IMR-90 (cell line): ENCODE results near the gene IMMP1L. TPM values are rescaled to one million over a fixed set of nuclear protein-coding genes. Genes with fewer than 3 reads are reported as not detected.

ENCODE experiments used
- ATAC-seq: fragments of 200-7000 bp; cut with Tn5 transposase; 2 replicates; pipeline ENCODE4 v1.9.1; 2020; ENCODE audit warnings: low read depth, mild to moderate bottlenecking, moderate library complexity
- BruUV-seq: library from RNA; stranded (reverse); fragments of 400-500 nt; replicated peaks from 2 replicates; lab custom pipeline; 2021; lab: Mats Ljungman, UMichigan
- CTCF ChIA-PET: fragments of 300-600 bp; formaldehyde crosslinking; extraction: SDS; loops from one replicate; lab custom pipeline; 2021; ENCODE audit warnings: antibody characterized with exemption; lab: Yijun Ruan, JAX
- POLR2A ChIA-PET: fragments of 300-600 bp; sonication (Branson Sonifier 250); formaldehyde crosslinking; loops from one replicate; lab custom pipeline; 2022; ENCODE audit warnings: antibody characterized with exemption; ENCODE audit not compliant: unreplicated experiment; lab: Charles Lee
- DNase-seq: peaks from one replicate; pipeline ENCODE4 v3.0.0; 2013
- H2AFZ ChIP-seq: replicated peaks from 2 replicates; pipeline ENCODE3; 2013; ENCODE audit warnings: low read length, mild to moderate bottlenecking; ENCODE audit not compliant: poor library complexity
- H2AK5ac ChIP-seq: 2 replicates; pipeline ENCODE4 v1.6.1; 2013; ENCODE audit warnings: low read depth, low read length, inconsistent platforms
- H2AK9ac ChIP-seq: replicated peaks from 2 replicates; pipeline ENCODE3; 2013; ENCODE audit warnings: mild to moderate bottlenecking, low read depth, low read length, moderate library complexity; ENCODE audit not compliant: poor library complexity
- H2BK120ac ChIP-seq: 2 replicates; pipeline ENCODE4 v1.6.1; 2013; ENCODE audit warnings: low read depth, low read length, inconsistent platforms
- H2BK15ac ChIP-seq: 3 replicates; pipeline ENCODE4 v1.6.1; 2013; ENCODE audit warnings: low read depth, low read length, inconsistent platforms
- H2BK20ac ChIP-seq: 2 replicates; pipeline ENCODE4 v1.6.1; 2013; ENCODE audit warnings: low read depth, mild to moderate bottlenecking, inconsistent platforms, low read length, moderate library complexity
- H2BK5ac ChIP-seq: 2 replicates; pipeline ENCODE4 v1.6.1; 2013; ENCODE audit warnings: mild to moderate bottlenecking, low read depth, low read length, inconsistent platforms; ENCODE audit not compliant: poor library complexity, severe bottlenecking
- H3K14ac ChIP-seq: replicated peaks from 2 replicates; pipeline ENCODE4 v1.6.1; 2013; ENCODE audit warnings: low read depth, low read length, inconsistent platforms
- H3K18ac ChIP-seq: 2 replicates; pipeline ENCODE4 v1.6.1; 2013; ENCODE audit warnings: low read depth, low read length, control low read depth
- H3K23ac ChIP-seq: 2 replicates; pipeline ENCODE4 v1.6.1; 2013; ENCODE audit warnings: low read depth, low read length, inconsistent platforms
- H3K27ac ChIP-seq: 2 replicates; pipeline ENCODE4 v1.5.1; 2013; ENCODE audit warnings: mild to moderate bottlenecking, control low read depth, low read length; ENCODE audit not compliant: insufficient read depth
- H3K27me3 ChIP-seq: 2 replicates; pipeline ENCODE4 v1.6.1; 2013; ENCODE audit warnings: low read length; ENCODE audit not compliant: control insufficient read depth, insufficient read depth
- H3K36me3 ChIP-seq: 2 replicates; pipeline ENCODE4 v1.6.1; 2013; ENCODE audit warnings: low read length, mixed read lengths; ENCODE audit not compliant: control insufficient read depth, insufficient read depth
- H3K4ac ChIP-seq: 2 replicates; pipeline ENCODE4 v1.6.1; 2013; ENCODE audit warnings: low read depth, low read length, inconsistent platforms
- H3K4me1 ChIP-seq: 2 replicates; pipeline ENCODE4 v1.6.1; 2013; ENCODE audit warnings: low read length, mixed read lengths; ENCODE audit not compliant: control insufficient read depth, insufficient read depth
- H3K4me2 ChIP-seq: 2 replicates; pipeline ENCODE4 v1.6.1; 2013; ENCODE audit warnings: low read depth, mild to moderate bottlenecking, control low read depth, low read length, moderate library complexity
- H3K4me3 ChIP-seq: 2 replicates; pipeline ENCODE4 v1.5.1; 2013; ENCODE audit warnings: low read depth, mild to moderate bottlenecking, control low read depth, low read length, moderate library complexity; ENCODE audit not compliant: insufficient read depth
- H3K56ac ChIP-seq: 2 replicates; pipeline ENCODE4 v1.6.1; 2013; ENCODE audit warnings: low read length, inconsistent platforms; ENCODE audit not compliant: insufficient read depth; ENCODE audit errors: extremely low read depth
- H3K79me1 ChIP-seq, 2 experiments: 2 replicates each; pipeline ENCODE4 v1.6.1; 2013; ENCODE audit warnings: low read length in 2 of 2, inconsistent platforms in 1 of 2, low read depth in 1 of 2
- H3K9ac ChIP-seq: 2 replicates; pipeline ENCODE4 v1.6.1; 2013; ENCODE audit warnings: low read depth, low read length, control low read depth
- H3K9me1 ChIP-seq: 2 replicates; pipeline ENCODE4 v1.6.1; 2013; ENCODE audit warnings: low read length, inconsistent platforms; ENCODE audit not compliant: insufficient read depth
- H3K9me3 ChIP-seq: 2 replicates; pipeline ENCODE4 v1.6.1; 2013; ENCODE audit warnings: low read length; ENCODE audit not compliant: control insufficient read depth, insufficient read depth
- H4K20me1 ChIP-seq: 2 replicates; pipeline ENCODE4 v1.6.1; 2013; ENCODE audit warnings: low read length, inconsistent platforms; ENCODE audit not compliant: insufficient read depth
- H4K5ac ChIP-seq: 2 replicates; pipeline ENCODE4 v1.6.1; 2013; ENCODE audit warnings: mild to moderate bottlenecking, low read depth, low read length, control low read depth
- H4K8ac ChIP-seq, 2 experiments: 2 replicates each; pipeline ENCODE4 v1.6.1; 2013; ENCODE audit warnings: low read depth in 2 of 2, low read length in 2 of 2, control low read depth in 1 of 2, inconsistent platforms in 1 of 2
- H4K91ac ChIP-seq: 2 replicates; pipeline ENCODE4 v1.6.1; 2013; ENCODE audit warnings: low read depth, low read length, inconsistent platforms; ENCODE audit not compliant: insufficient read depth
- BHLHE40 ChIP-seq: fragments of 150-350 bp; IDR thresholded peaks from 2 replicates; pipeline ENCODE4 v1.6.1; 2016; ENCODE audit warnings: mild to moderate bottlenecking, low read depth, low read length
- FOS ChIP-seq: fragments of 150-350 bp; IDR thresholded peaks from 2 replicates; pipeline ENCODE4 v1.6.1; 2016; ENCODE audit warnings: low read depth, low read length
- MXI1 ChIP-seq: IDR thresholded peaks from 2 replicates; pipeline ENCODE4 v1.6.1; 2012; ENCODE audit warnings: low read depth, mild to moderate bottlenecking, low read length, moderate library complexity, borderline replicate concordance
- POLR2A ChIP-seq: IDR thresholded peaks from 2 replicates; pipeline ENCODE4 v1.6.1; 2012; ENCODE audit warnings: mild to moderate bottlenecking, low read depth, low read length
- RFX5 ChIP-seq: IDR thresholded peaks from 2 replicates; pipeline ENCODE4 v1.8.0; 2012; ENCODE audit warnings: low read depth, mild to moderate bottlenecking, low read length, moderate library complexity
- WGBS, 2 experiments: methylation state at CpG; one replicate each; pipeline versions ENCODE4 v1.1.5 to v1.1.7; 2013; ENCODE audit warnings: missing lambda C conversion rate in 2 of 2; ENCODE audit not compliant: insufficient read length in 1 of 2; ENCODE audit errors: extremely low coverage in 2 of 2; 5-methylcytosine and 5-hydroxymethylcytosine counted together
- dilution Hi-C: fragments of 300-500 bp; cut with HindIII; formaldehyde crosslinking; loops from one replicate; pipeline ENCODE4 v1.14.3; 2018; ENCODE audit warnings: low sequenced_read_pairs; ENCODE audit not compliant: unreplicated experiment
- in situ Hi-C: fragments of 300-500 bp; cut with MboI; formaldehyde crosslinking; loops from 3 replicates; pipeline ENCODE4 v1.14.3; 2019; ENCODE audit warnings: low sequenced_read_pairs, inconsistent platforms, mixed read lengths
- intact Hi-C: fragments of 100-400 bp; cut with micrococcal nuclease; formaldehyde crosslinking; loops from 2 replicates; pipeline ENCODE4 v1.10.0; 2022
- polyA plus RNA-seq, 3 experiments: library from polyadenylated mRNA; depleted of rRNA; stranded (reverse); fragments of >200 nt; gene quantifications; 2 replicates each; pipeline ENCODE4 v1.2.3, GENCODE V29; 2012; ENCODE audit warnings: low replicate concordance in 1 of 3
- total RNA-seq: library from RNA; depleted of rRNA; stranded (reverse); fragments of >200 nt; gene quantifications from 2 replicates; pipeline ENCODE4 v1.2.3, GENCODE V29; 2012

Gene IMMP1L
- total and polyA plus RNA-seq, 2 of the 4 experiments (the other 2 are of a cell fraction) = 5.0 to 10.7 TPM

GRCh38 chr11:31422703-31423102, 86.7 kb downstream of the IMMP1L start:
- Histone ChIP-seq H2BK120ac (no peak overlapping the region), H4K8ac (no peak overlapping the region), H2BK15ac (no peak overlapping the region), H3K56ac (no peak overlapping the region), H3K9ac (no peak overlapping the region), H4K5ac (no peak overlapping the region), H3K4me1 (no peaks in the 10 kb centered on the region), H3K4me2 (no peak overlapping the region), H2AK9ac (no peak overlapping the region), H4K91ac (no peak overlapping the region), H2BK5ac (no peak overlapping the region), H3K4me3 (no peak overlapping the region), H2BK20ac (no peak overlapping the region), H3K9me3 (no peaks in the 10 kb centered on the region), H2AFZ (no peak overlapping the region), H3K9me1 (no peaks in the 10 kb centered on the region), H2AK5ac (no peak overlapping the region), H3K4ac (no peak overlapping the region), H3K23ac (no peak overlapping the region), H4K20me1 (no peaks in the 10 kb centered on the region), H3K14ac (no peak overlapping the region), H3K18ac (no peak overlapping the region), H3K79me1 (no peaks in the 10 kb centered on the region), H3K36me3 (no peaks in the 10 kb centered on the region), H3K27me3 (no peaks in the 10 kb centered on the region), H3K27ac (no peak overlapping the region)
- no peak for ATAC-seq
- in situ Hi-C loops = no loop called here
- dilution Hi-C loops = no loop called here
- DNase-seq = no peak
- CTCF ChIA-PET = interaction anchor here (0.6 kb wide), 1 partner anchor 45 kb away, joined by 3 read pairs; no protein-coding TSS in a partner anchor
- WGBS, 2 experiments = 100% methylated on average over 1 of the region's 1 CpG; no CpG with 5 or more reads in 1 of the 2 experiments
- POLR2A ChIA-PET = no interaction called here
- TF ChIP-seq FOS = no peak
- no peak for TF ChIP-seq RFX5
- TF ChIP-seq MXI1 = no peak
- no peak for TF ChIP-seq POLR2A
- TF ChIP-seq BHLHE40 = no peak
- intact Hi-C loops = no loop called here
- no TSS peak for BruUV-seq
